Measurements from ENCODE around the gene RNF19B. TPM values are rescaled to one million over a fixed set of nuclear protein-coding genes. Genes with fewer than 3 reads are reported as not detected.

Gene RNF19B
- total RNA-seq, 1 donor from 2014 or later = 18.7 TPM

GRCh38 chr1:32887623-32888022 lies 77.0 kb downstream of the RNF19B start:
- Mint-ChIP-seq H3K27me3 (ENCODE audit: unreplicated experiment) (peaks cover 12% of the 10 kb centered on the region), H3K27ac (ENCODE audit: unreplicated experiment) (peak overlapping the region; percentile 19), H3K36me3 (ENCODE audit: unreplicated experiment) (peaks cover 7% of the 10 kb centered on the region), H3K4me1 (ENCODE audit: low read depth, unreplicated experiment) (peaks cover 50% of the 10 kb centered on the region), H3K9me3 (ENCODE audit: unreplicated experiment) (peaks cover 22% of the 10 kb centered on the region), H3K4me3 (ENCODE audit: unreplicated experiment) (peak overlapping the region; percentile 96)
- no peak for DNase-seq
- TF ChIP-seq CTCF (IDR thresholded peaks at IDR 0.05; ENCODE audit: partially characterized antibody, unreplicated experiment) = no peak

GRCh38 chr1:32886828-32887414 lies 77.7 kb downstream of the RNF19B start:
- TF ChIP-seq CTCF (IDR thresholded peaks at IDR 0.05; ENCODE audit: partially characterized antibody, unreplicated experiment) = peak; percentile 3
- DNase-seq = no peak
- Mint-ChIP-seq H3K4me1 (ENCODE audit: low read depth, unreplicated experiment) (peaks cover 44% of the 10 kb centered on the region), H3K4me3 (ENCODE audit: unreplicated experiment) (peak overlapping the region; percentile 96), H3K27me3 (ENCODE audit: unreplicated experiment) (peaks cover 10% of the 10 kb centered on the region), H3K9me3 (ENCODE audit: unreplicated experiment) (peaks cover 17% of the 10 kb centered on the region), H3K27ac (ENCODE audit: unreplicated experiment) (no peak overlapping the region), H3K36me3 (ENCODE audit: unreplicated experiment) (peaks cover 7% of the 10 kb centered on the region)

Other genes with a start within 250 kb of the RNF19B start
- gene YARS1, start 147.5 kb downstream of the RNF19B start, total RNA-seq (ENCODE audit: unreplicated experiment) = 197 TPM
- 40.1 TPM for gene S100PBP, start 147.2 kb downstream of the RNF19B start, total RNA-seq (ENCODE audit: unreplicated experiment)
- gene FNDC5, start 93.9 kb downstream of the RNF19B start, total RNA-seq (ENCODE audit: unreplicated experiment) = 743 TPM
- 156 TPM for gene HPCA, start 78.3 kb downstream of the RNF19B start, total RNA-seq (ENCODE audit: unreplicated experiment)
- gene TMEM54, start 63.4 kb downstream of the RNF19B start, total RNA-seq (ENCODE audit: unreplicated experiment) = 9.9 TPM
- gene AK2, start 72.1 kb upstream of the RNF19B start, total RNA-seq (ENCODE audit: unreplicated experiment) = 52.7 TPM
- 7.0 TPM for gene AZIN2, start 116.3 kb upstream of the RNF19B start, total RNA-seq (ENCODE audit: unreplicated experiment)
- gene TRIM62, start 217.2 kb upstream of the RNF19B start, total RNA-seq (ENCODE audit: unreplicated experiment) = 95.7 TPM

Measured in glutamatergic neuron (in vitro differentiated cells).